Stimulated activated CD4-positive, alpha-beta T cell treated with anti-CD3 and anti-CD28 coated beads, Interleukin-12 subunit alpha, Interleukin-12 subunit beta, amount 100 ng/mL, for 48 hours (primary cell): ENCODE measurements around the gene EYA3.
"Not testable (repeated sequence)": the region's sequence is repeated elsewhere in the genome, so short reads cannot be mapped to it uniquely, and the experiment has no call there.

Experiments
- DNase-seq, 3 donors: peaks; one replicate each; pipeline ENCODE4 v3.0.0-alpha.2; 2020; ENCODE audit warnings: low read depth in 2 of 3, low spot score in 1 of 3

Gene EYA3

DNA sequence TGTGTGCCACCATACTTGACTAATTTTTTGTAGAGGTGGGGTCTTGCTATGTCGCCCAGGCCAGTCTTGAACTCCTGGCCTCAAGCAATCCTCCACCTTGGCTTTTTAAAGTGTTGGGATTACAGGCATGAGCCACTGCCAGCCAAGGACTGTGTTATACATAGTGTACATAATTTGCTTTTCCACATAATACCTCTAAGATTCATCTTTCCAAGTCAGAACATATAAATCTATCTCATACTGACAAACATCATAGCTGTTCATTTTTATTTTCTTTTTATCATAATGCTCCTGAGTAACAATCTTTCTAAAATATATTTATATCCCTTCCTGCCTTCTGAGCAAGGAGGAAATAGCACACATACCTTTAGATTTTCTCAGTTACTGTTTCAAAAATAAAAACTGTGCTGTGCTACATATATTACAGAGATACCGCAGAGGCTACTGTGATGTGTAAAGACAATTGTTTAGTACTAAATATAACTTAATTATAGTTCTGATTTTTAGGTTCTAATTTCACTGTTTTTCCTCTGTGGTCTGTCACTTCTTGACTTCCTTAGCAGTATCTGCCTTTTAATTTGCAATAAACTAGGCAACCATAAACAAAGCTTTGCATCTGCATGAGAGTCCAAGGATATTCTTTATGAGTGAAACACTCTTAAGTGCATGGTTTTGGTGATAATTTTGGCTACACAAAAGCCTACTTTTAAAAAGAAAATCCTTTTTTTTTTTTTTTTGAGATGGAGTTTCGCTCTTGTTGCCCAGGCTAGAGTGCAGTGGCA lies 59.3 kb downstream of the EYA3 start:
- DNase-seq, result no peak

- no peak for DNase-seq
These were observed 60.8 kb downstream of the EYA3 start for GRCh38 chr1:28027660-28028059.

DNA sequence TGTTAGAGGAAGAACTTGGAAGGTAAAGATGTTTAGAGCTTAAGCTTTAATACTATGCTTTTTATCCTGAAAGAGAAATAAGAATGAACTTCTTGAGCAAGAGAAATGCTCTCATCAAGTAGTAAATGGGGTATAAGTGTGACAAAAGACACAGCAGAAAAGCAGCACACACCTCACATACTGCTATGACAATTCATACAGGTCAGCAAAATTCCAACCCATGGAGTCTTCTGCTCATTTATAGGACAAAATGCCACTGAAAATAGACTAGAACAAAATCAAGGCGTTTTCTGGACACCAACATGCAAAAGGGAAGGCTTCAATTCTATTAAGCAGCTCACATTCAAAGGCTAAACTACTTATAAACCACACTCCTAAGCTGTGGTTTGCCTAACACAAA lies 61.2 kb downstream of the EYA3 start:
- no peak for DNase-seq

DNA sequence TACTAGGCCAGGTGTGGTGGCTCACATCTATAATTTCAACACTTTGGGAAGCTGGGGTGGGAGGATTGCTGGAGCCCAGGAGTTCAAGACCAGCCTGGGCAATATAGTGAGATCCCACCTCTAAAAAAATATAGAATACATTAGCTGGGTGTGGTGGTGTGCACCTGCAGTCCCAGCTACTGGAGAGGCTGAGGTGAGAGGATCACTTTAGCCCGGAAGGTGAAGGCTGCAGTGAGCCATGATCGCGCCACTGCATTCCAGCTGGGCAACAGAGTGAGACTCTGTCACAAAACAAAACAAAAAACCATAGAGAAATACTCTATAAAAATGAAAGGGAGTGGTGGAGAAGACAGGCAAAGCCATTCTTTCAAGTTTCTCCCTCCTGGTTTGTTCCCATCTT lies 62.1 kb downstream of the EYA3 start:
- DNase-seq, result no peak

- DNase-seq, result no peak
These were observed 67.3 kb downstream of the EYA3 start for GRCh38 chr1:28021064-28021463.

DNA sequence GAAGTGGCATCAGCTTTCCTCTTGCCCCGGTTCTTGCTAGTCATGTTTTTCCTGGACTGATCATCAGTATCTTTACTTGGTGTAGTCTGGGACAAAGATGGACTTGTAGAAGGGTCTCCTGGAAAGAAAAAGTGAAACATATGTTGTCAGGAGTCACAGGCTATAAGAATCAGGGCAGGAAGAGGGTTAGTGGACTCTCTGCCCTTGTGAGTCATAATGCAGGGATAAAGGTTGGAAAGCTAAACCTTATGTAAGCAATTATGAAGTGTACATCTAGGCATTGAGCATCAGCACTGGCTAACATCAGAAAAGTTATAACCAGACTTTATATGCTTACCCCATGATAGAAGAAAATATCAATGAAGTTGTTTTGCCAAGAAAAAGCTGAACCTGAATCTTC lies 77.4 kb downstream of the EYA3 start:
- DNase-seq, result no peak

DNA sequence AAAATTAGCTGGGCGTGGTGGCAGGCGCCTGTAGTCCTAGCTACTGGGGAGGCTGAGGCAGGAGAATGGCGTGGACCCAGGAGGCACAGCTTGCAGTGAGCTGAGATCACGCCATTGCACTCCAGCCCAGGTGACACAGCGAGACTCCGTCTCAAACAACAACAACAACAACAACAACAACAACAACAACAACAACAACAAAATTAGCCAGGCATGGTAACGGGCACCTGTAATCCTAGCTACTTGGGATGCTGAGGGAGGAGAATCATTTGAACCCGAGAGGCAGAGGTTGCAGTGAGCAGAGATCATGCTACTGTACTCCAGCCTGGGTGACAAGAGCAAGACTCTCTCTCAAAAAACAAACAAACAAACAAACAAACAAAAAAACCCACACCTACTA lies 85.3 kb downstream of the EYA3 start:
- DNase-seq, result not testable (repeated sequence)

- DNase-seq, result no peak
These were observed 85.8 kb downstream of the EYA3 start for GRCh38 chr1:28002600-28002999.

DNA sequence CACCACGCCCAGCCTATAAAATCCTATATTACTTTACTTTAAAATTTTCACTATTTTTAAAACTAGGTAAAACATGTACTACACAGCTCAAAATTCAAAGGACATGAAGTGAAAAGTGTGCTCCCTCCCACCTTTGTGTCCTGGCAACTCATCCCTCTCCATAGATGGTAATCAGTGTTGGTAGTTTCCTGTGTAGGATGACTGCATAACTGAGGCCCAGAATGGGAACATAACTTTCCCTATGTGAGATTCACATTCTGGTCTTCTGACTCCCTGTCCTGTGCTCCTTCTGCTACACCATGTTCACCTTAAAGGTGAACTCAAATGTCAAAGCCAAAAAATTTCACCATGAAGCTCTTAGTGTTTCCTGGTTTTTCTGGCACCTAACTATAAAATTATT lies 89.4 kb downstream of the EYA3 start:
- no peak for DNase-seq

- DNase-seq, result not testable (repeated sequence)
These were observed 93.9 kb downstream of the EYA3 start for GRCh38 chr1:27994526-27994925.

DNA sequence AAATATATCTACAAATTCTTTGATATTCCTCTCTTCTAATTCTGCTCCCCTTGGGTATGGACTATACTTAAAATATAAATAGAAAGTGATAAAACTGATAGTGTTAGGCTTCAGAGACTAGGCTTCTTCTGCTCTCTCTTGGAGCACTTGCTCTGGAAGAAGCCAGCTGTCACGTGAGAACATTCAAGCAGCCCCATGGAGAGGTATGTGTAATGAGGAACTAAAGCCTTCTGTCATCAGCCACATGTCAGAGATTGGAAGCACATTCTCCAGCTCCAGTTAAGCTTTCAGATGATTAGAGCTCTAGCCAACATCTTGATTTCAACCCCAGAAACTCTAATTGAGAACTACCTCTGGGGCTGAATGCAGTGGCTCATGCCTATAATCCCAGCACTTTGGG lies 94.3 kb downstream of the EYA3 start:
- DNase-seq, result no peak

DNA sequence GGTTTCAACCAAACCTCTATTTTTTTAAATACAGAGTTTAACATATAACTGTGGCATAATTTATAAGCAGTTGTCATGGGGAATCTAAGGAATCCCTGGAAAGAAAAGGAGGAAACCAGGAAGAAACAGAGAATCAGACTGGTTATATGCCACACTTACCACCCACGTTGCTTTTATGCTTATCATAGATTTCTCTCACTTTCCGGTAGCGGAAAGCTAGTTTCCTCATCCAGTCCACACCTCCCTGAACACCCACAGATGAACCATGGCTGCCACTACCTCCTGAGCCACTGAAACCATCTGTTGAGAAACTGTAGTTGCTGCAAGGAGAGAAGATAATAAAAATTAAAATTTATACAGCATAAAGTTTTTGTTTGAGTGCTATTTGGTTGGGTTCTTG lies 95.2 kb downstream of the EYA3 start:
- DNase-seq, result peak in 2 of 3 donors; percentile 11 to 23

DNA sequence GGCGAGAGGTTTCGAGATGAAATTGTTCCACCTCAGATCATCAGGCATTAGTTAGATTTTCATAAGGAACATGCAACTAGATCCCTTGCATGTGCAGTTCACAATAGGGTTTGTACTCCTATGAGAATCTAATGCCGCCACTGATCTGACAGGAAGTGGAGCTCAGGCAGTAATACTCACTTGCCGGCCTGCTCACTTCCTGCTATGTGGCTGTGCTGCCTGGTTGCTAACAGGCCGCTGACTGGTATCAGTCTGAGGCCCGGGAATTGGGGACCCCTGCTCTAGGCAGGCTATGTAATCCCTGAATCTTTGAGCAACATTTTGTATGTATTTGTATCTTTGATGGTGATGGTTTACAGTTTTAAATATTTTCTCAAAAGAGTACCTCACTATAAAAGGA lies 96.1 kb downstream of the EYA3 start:
- peak; percentile 9 to 25 (median 20) for DNase-seq

GRCh38 chr1:27990920-27991537 lies 97.4 kb downstream of the EYA3 start:
- DNase-seq, result no peak

- no peak for DNase-seq
These were observed 107.3 kb downstream of the EYA3 start for GRCh38 chr1:27981145-27981544.

- no peak for DNase-seq
These were observed 108.1 kb downstream of the EYA3 start for GRCh38 chr1:27980216-27980845.

DNA sequence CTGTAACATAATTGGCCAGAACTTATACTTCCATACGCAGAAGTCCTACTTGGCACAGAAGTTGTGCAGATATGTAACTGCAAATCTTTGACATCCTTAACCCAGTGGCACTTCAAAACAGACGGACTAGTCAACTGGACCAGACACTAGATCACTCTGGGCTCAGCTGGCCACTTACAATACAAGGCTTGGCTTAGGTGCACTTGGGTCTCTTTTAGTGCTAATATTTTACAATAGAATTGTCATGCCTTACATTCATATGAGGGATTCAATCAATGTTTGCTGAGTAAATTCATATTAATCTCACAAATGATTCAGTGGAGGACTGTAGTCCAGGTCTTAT lies 108.6 kb downstream of the EYA3 start:
- DNase-seq, result no peak

DNA sequence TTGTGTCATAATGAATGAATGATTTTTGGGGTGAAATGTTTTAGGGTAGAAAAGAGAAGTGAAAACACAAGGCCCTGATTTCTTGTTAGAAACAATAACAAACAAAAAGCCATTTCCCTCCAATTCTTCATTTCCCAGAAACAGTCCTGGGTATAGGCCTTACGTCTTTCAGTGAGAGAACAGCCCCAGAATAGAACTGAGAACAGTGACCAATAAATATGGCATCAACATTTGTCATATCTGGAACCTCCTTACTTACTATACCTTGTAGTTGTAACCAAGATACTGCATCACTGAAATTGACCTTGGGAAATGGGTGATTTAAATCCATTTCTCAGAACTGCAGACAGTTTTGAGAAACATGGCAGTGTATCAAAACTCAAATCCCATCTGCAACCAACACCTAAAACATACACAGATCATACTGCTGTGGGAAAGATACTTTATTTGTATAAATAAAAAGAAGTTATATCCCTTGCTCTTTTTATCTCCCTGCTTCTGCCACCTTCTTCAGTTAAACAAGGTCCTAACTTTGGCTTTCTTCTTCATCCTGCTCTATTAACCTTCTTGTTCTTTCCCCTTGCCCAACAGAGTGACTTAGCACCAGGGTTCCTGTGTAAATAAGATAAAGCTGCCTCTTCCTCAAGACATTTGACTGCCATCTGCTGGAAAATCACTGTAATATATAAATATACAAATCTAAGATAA lies 109.1 kb downstream of the EYA3 start:
- DNase-seq, result no peak

DNA sequence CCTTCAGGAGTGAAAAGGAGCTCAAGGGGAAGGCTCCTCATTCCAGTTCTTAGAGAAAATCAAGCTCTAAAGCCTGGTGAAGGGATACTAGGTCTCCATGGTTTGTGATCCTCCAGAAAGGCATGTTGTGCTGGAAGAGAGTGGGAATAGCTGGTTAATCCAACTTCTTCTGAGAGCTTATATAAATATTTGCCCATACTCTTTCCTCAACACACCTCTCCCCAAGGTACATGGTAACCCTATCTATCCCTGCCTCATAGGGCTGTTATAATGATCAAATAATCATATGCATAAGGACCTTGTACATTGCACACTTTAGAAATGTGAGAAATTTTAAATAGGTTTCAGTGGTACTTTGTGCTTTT lies 114.0 kb downstream of the EYA3 start:
- no peak for DNase-seq

- no peak for DNase-seq
These were observed 114.5 kb downstream of the EYA3 start for GRCh38 chr1:27973771-27974416.

- DNase-seq, result no peak
These were observed 116.3 kb downstream of the EYA3 start for GRCh38 chr1:27972141-27972540.

- no peak for DNase-seq
These were observed 116.7 kb downstream of the EYA3 start for GRCh38 chr1:27971674-27972073.
